T1000 (cell line): ENCODE data around the gene P2RX5.

Source experiments
- DNase-seq: peaks from one replicate; lab custom pipeline; 2025; ENCODE audit warnings: mixed read lengths; lab: John Stamatoyannopoulos, UW

P2RX5 gene

DNA sequence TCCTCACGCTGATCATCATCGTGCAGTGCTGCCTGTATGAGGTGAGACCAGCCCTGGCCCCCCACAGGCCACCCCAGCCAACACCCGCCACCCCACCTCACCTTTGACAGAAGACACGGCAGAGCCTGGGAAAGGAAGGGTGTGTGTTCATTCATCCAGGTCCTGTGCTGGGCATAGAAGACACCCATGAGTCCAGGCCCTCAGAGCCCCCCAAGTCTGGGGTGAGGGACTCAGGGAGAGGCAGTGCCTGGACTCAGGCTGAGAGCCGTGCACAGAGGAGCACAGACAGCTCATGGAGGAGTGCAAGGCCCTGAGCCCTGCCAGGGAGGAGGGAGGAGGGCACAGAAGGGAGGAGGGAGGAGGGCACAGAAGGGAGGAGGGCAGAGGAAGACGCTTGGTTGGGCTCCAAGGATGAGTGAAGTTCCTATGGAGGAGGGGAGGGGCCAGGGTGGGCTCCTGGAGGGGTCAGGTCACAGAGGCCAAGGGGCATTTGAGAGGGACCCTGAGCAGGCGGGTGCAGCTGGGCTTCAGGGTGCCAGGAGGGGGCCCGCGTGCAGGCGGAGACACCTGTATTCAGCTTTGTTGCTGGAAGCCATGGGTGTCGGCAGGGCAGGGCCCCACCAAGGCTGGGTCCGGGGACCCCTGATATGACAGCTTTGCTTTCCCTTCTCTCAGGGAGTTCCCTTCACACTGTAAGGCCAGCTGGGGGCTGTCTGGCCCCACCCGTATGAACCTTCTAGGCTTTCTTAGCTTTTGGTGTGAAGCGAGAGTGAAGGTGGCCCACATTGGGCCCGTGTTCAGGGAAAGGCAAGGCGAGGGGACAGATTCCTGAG, 39.0 kb downstream of the P2RX5 start:
- no peak for DNase-seq

DNA sequence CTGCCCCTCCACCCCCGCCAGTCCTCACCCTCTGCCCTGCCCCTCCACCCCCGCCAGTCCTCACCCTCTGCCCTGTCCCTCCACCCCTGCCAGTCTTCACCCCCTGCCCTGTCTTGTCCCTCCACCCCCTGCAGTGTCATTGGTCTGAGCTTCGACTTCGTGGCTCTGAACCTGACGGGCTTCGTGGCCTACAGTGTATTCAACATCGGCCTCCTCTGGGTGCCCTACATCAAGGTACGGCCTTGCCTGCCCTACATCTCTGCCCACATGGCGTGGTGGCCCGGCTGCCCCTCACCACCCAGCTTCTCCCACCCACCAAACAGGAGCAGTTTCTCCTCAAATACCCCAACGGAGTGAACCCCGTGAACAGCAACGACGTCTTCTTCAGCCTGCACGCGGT, 39.6 kb downstream of the P2RX5 start:
- DNase-seq: no peak

DNA sequence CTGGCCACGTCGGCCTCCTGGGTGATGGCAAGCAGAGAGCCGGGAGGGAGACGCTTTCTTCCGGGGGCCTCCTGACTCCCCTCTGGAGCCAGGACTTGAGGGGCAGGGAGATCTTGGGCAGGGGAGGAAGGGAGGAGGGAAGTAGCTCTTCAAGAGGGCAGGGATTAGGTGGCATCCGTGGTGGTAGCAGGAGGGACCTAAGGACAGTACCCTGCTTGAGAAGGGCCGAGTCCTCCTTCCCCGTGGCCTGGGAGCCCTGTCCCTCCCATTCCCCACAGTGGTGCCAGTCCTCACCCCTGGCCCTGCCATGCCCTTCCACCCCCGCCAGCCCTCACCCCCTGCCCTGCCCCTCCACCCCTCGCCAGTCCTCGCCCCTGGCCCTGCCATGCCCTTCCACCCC, 40.2 kb downstream of the P2RX5 start:
- DNase-seq: no peak

DNA sequence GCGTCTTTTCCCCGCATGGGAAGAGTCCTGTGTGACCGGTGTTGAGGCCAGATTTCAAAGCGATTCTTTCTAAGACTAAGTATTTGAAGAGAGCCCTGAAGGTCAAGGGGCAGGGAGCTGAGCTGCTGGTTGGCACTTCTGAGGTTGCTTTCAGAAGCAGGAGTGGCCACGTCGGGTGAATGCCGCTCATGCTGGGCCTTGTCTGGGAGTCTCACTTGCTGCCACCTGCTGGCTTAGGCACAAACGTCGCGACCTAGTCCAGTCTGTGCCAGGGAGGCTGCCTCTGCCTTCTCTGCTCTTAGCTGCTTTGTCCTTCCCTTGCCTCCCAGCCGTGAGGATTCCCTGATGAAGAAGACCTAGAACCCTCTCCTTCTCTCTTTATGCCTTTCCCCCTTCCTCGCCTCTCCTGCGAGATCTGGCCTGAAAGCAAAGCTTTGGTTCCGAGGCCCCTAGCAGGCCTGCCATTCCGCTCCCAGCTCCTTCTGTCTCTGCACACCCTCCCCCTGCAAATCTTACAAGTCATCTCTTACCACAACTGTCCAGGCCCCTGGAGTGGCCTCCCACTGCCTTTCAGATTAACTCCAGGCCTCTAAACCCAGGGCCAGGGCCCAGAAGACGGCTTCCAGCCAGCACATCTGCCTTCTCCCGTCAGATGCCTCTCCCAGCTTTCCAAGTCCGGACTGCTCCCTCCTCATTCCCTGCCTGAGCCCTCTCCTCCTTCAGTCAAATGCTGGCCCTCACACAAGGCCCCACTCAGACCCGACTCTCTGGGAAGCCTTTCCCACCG, 48.0 kb downstream of the P2RX5 start:
- peak; percentile 23 for DNase-seq

DNA sequence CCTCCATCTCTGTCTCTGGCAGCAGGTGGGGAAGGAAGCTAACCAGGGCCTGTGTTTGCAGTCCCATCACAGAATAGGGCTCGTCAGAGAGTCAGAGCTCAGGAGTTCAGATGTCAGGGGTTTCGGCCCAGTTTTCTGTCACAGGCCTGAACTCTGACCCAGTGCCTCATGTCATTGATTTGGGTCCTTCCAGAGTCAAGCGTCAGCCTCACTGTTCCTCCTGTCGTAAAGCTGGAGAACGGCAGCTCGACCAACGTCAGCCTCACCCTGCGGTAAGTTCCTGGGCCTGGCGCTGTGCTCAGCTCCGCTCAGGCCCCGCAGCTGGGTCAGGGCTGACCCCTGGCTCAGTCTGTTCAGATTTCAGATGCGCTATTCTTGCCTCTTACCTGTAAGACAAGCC, 48.7 kb downstream of the P2RX5 start:
- DNase-seq: no peak

DNA sequence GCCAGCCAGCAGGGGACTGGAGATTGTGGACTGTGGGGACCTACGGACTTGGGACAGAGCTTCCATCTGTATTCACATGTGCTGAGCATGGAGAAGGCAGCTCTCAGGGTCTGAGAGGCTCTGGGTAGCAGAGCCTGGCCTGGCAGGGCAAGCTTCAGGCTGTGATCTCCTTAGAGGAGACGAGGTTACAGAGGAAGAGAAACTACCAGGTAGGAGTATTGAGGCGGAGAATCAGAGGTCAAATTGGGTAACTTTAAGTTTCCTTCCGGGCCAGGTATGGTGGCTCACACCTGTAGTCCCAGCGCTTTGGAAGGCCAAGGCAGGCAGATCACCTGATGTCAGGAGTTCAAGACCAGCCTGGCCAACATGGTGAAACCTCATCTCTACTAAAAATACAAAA, 50.6 kb downstream of the P2RX5 start:
- no peak for DNase-seq

DNA sequence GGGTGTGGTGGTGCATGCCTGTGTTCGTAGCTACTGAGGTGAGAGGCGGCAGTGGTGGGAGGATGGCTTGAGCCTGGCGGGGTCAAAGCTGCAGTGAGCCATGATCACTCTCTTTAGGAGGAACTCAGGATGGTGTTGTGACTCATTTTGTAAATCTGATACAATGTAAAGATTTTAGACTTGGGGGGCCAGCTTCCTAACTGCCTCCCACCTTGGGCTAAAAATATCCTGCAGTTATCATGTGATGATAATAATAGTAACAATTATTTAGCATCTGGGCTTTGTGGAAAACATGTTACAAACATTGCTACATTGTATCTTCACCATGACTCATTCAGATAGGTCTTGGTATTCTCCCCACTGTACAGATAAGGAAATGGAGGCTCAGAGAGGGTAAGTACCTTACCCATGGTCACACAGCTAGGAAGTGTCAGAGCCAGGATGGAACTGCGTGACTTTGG, 52.0 kb downstream of the P2RX5 start:
- no peak for DNase-seq

DNA sequence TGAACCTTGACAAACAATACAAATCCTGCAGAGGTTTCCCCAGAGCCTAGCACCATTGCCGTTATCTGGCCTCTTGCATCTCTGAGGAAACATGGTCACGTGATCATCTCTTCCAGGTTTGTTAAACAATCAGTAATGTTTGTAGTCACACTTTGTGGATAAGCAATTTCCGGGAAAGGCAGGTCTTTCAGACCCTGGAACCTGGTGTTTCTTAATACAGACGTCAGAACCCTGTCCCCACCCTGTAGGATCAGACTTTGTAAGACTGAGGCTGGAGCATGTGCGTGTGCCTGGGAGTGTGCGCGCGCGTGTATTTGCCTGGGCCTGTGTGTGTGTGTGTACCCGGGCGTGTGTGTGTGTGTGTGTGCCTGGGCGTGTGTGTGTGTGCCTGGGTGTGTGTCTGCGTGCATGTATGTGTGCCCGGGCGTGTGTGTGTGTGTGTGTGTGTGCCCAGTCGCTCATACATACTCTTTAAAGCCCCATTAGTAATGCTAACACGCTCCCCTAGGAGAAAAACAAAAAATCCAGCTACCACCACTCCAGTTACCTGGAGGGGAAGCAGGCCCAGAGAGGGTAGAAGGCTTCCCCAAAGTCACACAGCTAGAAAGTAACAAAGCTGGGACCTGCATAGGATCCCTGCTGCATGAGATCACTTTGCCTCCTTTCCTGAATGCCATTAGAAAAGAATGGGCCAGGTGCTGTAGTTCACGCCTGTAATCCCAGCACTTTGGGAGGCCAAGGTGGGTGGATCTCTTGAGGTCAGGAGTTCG, 54.1 kb downstream of the P2RX5 start:
- no peak for DNase-seq

DNA sequence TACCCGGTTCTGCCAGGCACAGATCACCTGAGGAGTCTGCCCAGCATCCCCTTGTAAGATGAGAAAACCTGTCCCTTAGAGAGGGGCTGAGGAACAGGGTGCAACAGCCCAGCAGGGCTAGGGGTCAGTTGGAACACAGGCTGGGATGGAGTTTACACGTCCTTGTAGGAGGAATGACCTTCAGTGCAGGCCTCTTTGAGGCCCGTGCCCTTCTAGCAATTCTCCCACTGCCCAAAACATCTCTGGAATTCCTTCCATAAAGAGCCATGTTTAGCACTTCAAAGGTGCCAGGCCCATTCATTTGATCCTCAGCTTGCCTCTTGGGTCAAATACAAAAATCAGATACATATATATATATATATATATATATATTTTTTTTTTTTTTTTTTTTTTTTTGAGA, 54.9 kb downstream of the P2RX5 start:
- DNase-seq: no peak

DNA sequence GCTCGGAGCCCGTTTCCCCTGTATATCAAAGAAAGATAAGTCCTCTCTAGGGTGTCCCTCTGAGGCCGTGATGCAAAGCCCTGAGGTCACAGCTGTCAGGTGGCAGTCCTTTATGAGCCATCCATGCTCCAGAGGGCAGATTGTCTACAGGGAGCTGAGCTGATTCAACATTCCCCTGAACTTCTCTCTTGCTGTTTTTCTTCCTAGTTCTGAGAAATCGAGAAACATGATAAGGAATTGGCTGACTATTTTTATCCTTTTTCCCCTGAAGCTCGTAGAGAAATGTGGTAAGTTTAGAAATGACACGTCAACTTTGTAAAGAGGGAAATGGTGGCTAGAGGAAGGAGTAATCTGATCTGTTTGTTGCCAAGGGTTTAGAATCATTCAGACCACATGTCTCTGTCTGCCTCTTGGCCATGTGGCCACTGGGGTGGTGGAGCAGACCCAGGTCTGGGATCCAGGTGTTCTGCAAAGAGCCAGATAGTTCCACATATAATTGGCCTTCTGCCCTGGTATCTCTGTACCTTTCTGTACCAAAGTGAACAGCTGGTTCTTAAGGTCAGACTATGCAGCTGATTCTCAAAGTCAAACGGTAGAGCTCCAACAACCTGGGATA, 55.9 kb downstream of the P2RX5 start:
- no peak for DNase-seq

DNA sequence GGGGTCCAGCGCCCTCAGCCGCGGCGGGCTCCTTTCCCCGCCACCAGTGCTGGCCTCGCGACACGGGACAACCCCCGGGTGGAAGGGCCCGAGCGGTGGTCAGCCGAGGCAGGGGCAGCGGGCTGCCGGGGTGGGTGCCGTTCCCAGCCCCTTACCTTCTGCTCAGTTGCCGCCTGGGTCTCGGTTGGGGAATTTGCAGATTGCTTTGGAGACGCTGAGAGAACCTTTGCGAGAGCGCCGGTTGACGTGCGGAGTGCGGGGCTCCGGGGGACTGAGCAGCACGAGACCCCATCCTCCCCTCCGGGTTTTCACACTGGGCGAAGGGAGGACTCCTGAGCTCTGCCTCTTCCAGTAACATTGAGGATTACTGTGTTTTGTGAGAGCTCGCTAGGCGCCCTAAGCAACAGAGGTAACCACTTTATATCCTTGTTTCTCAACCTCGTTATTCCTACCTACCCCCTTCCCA, 59.0 kb downstream of the P2RX5 start:
- no peak for DNase-seq

DNA sequence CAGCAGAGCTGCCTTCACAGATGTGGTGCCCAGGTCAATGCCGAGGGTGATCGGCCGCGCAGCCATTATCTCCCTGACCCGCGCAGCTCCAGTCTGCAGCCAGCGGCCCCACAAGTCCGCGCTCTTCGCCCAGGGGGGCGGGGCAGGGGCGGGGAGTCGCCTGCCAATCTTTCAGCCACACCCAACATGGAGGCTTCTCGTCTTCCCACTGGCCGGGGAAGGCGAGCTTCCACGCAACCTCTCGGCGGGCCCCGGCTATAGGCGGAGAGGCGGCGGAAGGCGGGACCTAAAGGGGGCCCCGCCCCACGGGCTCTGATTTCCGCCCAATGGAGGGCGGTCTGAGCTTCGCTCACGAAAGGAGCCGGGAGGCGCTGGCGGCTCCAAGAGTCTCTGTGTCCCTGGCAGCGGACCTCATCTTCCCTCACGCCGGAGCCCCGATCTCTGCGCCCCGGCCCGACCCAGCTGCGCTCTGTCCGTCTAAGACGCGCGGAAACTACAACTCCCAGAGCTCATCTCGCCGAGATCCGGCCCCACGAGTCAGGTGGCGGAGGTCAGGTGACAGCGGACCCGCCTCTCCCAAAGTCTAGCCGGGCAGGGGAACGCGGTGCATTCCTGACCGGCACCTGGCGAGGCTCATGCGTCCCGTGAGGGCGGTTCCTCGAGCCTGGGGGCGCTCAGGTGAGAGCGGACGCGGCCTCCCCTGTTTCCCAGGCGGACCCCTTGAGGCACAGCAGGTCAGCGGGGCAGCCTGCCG, 59.6 kb downstream of the P2RX5 start, which contains the start of the genes CTNS and SHPK:
TSS of gene CTNS (plus strand) at position 607 of the 754 bp plus-strand sequence. CDS start 3,447 bp downstream, outside the sequence.
TSS of gene SHPK (minus strand) at position 97 of the 754 bp plus-strand sequence. CDS start at position 66, 31 bp downstream.
- DNase-seq: peak; percentile 96

DNA sequence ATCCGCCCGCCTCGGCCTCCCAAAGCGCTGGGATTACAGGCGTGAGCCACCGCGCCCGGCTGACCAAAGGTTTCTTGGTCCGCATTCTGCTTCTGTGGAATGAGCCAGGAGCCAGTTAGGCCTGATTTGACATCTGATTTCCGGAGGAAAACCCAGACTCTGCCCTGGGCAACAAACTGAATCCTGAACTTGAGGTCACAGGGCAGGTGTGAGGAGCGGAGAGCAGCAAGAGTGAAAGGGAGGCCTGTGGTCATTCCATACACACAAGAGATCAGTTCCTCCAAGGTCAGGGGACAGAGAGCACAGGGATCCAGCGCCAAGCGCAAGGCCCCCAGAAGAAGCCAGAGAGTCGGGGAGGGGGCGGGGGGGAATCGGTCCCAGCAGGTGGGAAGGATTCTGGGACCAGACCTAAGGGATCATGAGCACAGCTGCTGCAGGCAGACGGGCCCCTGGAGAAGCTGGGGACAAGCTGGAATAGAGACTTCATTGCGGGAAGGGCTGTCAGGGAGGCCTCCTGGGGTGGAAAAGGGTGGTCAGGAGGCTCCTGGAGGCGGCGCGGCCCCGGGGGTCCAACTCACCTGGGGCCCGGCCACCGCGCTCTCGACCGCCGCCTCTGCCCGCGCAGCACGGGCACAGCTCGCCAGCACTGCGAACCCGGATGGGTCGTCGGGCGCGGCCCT, 60.3 kb downstream of the P2RX5 start:
- DNase-seq: no peak

DNA sequence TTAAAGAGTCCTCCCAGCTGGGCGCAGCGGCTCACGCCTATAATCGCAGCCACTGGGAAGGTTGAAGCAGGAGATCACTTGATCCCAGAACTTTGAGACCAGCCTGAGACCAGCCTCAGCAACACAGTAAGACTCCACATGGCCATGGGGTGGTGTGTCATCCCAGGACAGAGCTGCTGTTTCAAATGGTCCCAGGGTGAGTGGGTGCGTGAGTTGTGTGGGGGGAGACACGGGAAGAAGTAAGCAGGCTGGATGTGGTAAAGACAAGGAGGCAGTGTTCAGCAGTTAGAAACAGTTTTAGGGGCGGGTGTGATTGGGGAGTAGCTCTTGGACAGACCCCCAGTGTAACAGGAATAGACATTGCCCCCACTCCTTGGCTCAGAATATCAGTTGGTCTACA, 63.7 kb downstream of the P2RX5 start:
- DNase-seq: no peak

DNA sequence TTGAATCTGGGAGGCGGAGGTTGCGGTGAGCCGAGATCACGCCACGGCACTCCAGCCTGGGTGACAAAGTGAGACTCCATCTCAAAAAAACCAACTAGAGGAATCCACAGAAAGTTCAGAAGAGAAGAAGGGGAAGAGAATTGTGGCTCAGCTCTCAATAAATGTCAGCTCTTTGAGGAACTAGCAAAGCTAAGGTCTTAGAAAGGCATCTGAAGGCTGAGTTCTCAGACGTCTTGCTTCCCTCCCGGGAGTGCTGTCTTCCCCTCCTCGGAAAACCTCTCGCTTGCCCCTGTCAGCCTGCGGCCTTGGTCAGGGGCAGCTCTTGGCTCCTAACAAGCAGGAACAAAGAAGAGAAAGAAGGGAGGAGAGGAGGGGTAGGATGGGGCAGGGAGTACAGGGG, 65.2 kb downstream of the P2RX5 start:
- DNase-seq: no peak

DNA sequence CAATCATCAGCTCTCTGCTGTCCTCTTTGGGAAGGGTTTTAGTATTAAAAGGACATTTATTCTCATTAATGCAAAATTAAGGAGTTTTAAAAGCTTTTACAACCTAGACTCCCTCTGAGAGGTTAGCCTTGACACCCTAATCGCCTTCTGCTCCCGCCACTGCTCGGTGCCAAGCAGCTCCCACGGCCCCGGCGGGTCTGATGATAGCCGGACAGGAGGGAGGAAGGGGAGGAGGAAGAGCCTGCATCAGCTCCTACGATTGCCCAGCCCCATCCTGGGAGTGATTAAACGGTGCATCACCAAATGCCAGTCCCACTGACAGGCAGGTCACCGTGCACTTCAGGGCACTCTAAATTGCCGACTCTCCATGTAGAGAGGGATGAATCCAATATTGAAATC, 68.2 kb downstream of the P2RX5 start:
- DNase-seq: no peak

DNA sequence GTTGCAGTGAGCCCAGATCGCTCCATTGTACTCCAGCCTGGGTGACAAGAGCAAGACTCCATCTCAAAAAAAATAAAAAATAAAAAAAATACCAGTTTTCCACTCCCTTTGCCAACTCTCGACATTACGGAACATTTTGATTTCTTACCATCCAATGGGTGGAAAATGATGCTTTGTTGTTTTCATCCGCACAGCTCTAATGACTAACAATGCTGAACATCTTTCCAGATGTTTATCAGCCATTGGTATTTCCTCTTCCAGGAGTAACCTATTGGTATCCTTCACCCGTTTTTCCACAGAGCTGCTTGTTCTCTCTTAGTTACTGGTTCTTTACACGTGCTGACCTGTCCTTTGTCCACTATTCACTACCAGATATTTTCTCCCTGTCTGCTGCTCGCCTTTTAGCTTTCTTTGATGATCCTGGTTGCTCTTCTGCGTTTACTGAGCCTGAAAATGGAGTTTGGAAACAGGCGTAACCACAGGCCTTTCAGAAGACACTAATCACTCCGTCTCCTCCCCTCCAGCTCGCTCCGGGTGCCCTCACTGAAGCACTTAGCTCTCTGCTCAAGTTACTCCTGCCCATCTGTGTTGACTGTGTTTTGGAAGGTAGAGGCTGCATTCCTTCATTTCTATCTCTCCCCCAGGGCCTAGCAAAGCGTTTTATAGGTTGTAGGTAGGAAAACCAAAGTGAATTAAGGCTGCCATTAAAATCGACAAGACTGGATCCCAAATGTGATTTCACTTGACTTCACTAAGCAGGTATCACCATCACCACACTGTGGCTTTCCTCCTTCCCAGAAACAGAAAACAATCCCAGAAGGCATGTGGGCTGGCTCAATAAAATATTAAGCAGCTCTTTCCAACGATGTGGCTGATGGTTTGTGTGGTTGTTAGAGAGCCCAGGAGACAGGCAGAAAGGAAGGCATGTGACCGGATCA, 68.9 kb downstream of the P2RX5 start:
- DNase-seq: no peak
